Effector memory CD4-positive, alpha-beta T cell (primary cell): ENCODE measurements around the gene OSM.

Source experiments
- DNase-seq, 3 donors: peaks; one replicate each; pipeline ENCODE4 v3.0.0-alpha.2; 2020
- H3K27ac ChIP-seq: 2 replicates; pipeline ENCODE4 v1.7.0; 2013; ENCODE audit warnings: mild to moderate bottlenecking, low read length, moderate library complexity; ENCODE audit not compliant: insufficient read depth, poor library complexity, severe bottlenecking
- H3K27me3 ChIP-seq: replicated peaks from 2 replicates; pipeline ENCODE4 v1.7.0; 2013; ENCODE audit warnings: mild to moderate bottlenecking, low read length; ENCODE audit not compliant: insufficient read depth, control insufficient read depth, poor library complexity, severe bottlenecking
- H3K36me3 ChIP-seq: 2 replicates; pipeline ENCODE4 v1.7.0; 2013; ENCODE audit warnings: mild to moderate bottlenecking, low read length, moderate library complexity; ENCODE audit not compliant: control insufficient read depth, insufficient read depth
- H3K4me1 ChIP-seq: 2 replicates; pipeline ENCODE4 v1.7.0; 2013; ENCODE audit warnings: low read length, mild to moderate bottlenecking; ENCODE audit not compliant: control insufficient read depth, insufficient read depth, poor library complexity, severe bottlenecking
- H3K4me3 ChIP-seq: 2 replicates; pipeline ENCODE4 v1.7.0; 2013; ENCODE audit warnings: low read length, low read depth, mild to moderate bottlenecking; ENCODE audit not compliant: insufficient read depth, poor library complexity, severe bottlenecking
- H3K9me3 ChIP-seq: 2 replicates; pipeline ENCODE4 v1.7.0; 2013; ENCODE audit warnings: mild to moderate bottlenecking, low read length, moderate library complexity; ENCODE audit not compliant: control insufficient read depth

The OSM gene

GRCh38 chr22:30291058-30291892 lies 24.6 kb upstream of the OSM start:
- H3K36me3 ChIP-seq = peaks cover 44% of the 10 kb centered on the region
- H3K9me3 ChIP-seq = no peaks in the 10 kb centered on the region
- H3K27me3 ChIP-seq = no peaks in the 10 kb centered on the region
- H3K4me1 ChIP-seq = peaks cover 32% of the 10 kb centered on the region
- DNase-seq = no peak
- H3K4me3 ChIP-seq = no peak overlapping the region
- peak overlapping the region; percentile 44 for H3K27ac ChIP-seq

DNA sequence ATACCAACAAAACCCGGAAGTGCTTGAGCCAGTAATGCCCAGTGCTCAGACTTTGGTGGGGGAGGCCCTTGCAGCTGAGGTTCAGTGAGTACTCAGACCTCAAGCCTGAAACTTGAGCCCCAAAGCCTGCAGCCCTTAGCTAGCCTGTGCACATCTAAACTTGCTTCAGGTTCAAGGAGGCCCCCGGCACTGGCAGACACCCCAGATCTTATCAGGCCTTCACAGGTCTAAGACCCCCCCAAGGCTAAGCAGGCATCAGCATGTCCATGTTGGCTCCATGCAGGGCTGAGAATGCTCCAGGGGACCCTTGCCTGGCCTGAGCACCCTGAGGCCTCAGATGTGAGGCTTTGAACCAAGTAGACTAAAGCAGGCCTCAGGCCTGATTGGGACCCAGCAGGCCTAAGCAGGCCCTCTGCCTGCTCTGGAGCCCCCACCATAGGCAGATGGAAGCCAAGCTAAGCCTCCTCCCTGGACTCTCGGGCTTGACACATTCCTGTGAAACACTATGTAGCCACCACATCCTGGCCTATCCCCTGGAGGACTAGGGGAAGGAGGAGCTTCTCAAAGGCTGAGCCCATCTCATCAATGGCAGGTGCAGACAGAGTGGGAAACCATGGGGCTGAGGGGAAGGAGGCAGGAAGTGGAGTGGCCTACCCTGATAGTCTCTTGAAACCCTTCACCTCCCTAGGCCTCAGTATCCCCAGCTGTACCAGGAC lies 23.8 kb upstream of the OSM start:
- no peaks in the 10 kb centered on the region for H3K9me3 ChIP-seq
- peaks cover 24% of the 10 kb centered on the region for H3K4me1 ChIP-seq
- H3K27me3 ChIP-seq = no peaks in the 10 kb centered on the region
- H3K36me3 ChIP-seq = peaks cover 39% of the 10 kb centered on the region
- DNase-seq = no peak
- peak overlapping the region; percentile 44 for H3K27ac ChIP-seq
- peak overlapping the region; percentile 67 for H3K4me3 ChIP-seq

DNA sequence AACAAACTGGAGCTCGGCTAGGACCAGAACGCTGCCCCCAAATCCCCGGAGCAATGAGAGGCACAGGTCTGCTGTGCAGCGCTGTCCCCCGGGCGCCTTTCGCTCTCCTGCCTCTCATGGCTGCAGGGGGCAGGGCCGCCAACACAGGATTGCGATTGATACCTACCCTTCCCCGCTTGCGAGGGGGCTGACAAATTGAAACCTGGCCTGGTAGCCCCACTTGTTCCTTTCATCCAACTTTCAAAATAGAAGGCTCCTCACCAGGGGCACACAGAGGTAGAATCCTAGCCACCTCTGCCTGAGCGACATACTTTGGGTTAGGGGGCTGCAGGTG lies 23.3 kb upstream of the OSM start:
- no peak for DNase-seq
- no peaks in the 10 kb centered on the region for H3K9me3 ChIP-seq
- peaks cover 23% of the 10 kb centered on the region for H3K4me1 ChIP-seq
- H3K36me3 ChIP-seq = peaks cover 33% of the 10 kb centered on the region
- H3K27ac ChIP-seq = peak overlapping the region; percentile 44
- peak overlapping the region; percentile 67 for H3K4me3 ChIP-seq
- no peaks in the 10 kb centered on the region for H3K27me3 ChIP-seq

DNA sequence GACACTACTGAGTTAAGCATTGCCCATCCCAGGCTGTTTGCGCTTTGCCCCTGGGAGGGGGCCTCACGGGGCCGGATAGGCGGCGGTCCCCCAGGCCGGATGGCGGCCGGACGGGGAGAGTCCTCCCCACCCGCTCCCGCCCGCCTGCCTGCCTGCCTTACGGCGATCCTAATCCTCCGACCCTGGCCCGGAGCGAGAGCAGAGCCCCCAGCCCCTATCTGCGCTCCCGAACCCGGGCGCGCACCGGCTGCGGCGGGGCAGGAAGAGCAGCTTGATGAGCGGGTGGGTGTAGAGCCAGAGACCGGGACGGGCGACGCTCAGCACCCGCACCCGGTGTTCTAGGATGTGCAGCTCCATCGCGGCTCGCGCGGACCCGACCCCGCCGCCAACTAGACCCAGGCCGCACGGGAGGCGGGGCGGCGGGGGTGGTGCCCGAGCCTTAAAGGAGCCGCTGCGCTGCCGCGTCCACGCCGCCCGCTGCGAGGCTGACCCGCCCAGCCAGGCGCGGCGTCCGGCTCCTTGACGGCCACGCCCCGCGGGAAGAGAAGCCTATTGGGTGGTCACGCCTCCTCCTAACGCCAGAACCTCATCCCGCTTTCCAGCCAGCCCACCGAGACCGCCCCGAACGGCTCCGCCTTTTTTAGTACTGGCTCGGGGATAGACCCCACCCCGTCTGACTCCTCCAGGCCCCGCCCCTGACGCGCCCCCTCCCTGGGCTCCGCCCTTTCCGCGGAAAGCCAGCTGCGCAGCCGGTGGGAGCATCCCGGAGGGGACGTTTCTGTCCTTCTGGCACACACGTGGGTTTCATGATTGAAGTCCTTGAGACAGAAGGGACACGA lies 22.7 kb upstream of the OSM start, which contains the start of gene CASTOR1:
CASTOR1 (minus strand) TSS at position 365 of the 839 bp plus-strand sequence; CDS start at position 357, 8 bp downstream.
- peaks cover 27% of the 10 kb centered on the region for H3K36me3 ChIP-seq

DNA sequence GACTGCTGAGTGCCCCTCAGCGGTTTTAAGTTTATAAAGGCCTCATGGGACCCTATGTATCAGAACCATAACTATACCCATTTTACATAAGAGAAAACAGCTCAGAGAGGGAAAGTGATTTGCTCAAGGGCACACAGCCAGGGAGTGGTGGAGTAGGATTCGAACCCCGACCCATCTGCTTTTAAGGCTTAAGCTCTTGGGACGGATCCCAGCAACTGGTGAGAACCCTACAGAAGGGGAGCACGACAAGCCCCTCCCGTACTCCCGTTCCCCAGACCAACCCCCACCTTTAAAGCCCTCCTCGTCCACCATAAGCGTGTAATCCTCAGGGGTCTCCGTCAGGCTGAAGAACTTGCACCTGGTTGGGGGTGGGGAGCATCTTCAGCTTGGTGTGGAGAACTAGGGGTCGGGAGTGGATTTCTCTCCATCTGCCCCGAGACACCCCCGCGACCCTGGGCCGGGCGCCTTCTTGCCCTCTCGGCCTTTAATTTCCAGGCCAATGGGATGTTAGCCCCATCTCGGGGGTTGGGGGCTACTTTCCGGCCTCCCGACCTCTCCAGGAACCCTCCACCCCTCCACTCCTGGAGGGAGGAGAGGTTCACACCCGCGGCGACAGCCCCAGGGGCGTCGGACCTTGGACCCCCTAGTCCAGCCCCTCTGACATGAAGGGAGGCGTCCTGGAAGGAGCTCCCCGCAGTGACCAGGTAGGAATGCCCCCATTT lies 21.9 kb upstream of the OSM start:
- Histone ChIP-seq H3K4me3 (peak overlapping the region; percentile 67), H3K27me3 (no peaks in the 10 kb centered on the region), H3K9me3 (no peaks in the 10 kb centered on the region), H3K36me3 (peaks cover 19% of the 10 kb centered on the region), H3K27ac (peak overlapping the region; percentile 66), H3K4me1 (peaks cover 23% of the 10 kb centered on the region)
- no peak for DNase-seq

More for the DNA sequence above, 22.7 kb upstream of the OSM start, which contains the start of gene CASTOR1:
- Histone ChIP-seq H3K27me3 (no peaks in the 10 kb centered on the region), H3K4me1 (peaks cover 23% of the 10 kb centered on the region), H3K27ac (peak within 1 kb of the TSS; percentile 66), H3K9me3 (no peaks in the 10 kb centered on the region), H3K4me3 (peak within 1 kb of the TSS; percentile 67)
- DNase-seq = peak; percentile 82 to 88 (median 86)

DNA sequence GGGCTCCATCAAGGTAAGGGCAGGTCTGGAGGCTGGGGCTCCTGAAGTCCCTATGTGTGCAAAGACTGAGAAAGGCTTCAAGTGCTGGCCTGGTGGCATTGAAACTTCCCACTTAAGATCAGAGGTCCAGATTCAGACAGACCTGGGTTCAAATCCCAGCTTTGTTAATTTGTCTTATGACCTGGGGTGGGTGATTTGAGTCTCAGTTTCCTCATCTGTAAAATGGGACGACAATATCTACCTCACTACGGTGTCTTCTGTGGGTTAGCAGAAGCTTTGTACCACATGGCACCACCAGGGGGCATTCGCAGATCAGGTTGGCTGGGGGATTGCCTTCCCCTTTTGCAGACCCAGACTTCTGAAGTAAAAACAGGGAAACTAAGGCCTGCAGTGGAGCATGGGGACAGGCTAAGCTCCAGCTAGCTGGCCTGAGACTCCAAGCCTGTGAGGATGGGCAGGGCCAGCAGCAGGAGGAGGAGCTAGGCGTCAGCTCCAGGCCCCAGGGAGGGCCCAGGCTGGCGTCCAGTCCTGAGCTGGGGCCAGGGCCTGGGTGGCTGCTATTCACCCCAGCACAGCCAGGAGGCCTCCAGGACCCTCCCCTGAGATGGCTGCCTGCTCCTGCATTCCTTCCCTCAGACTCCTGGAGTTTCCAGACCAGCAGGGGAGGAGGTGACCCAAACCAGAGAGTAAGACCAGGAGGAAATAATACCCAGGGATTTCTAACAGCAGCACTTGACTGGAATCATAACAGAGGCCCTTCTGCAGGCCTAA lies 21.2 kb upstream of the OSM start:
- peak; percentile 69 to 78 (median 74) for DNase-seq
- peaks cover 12% of the 10 kb centered on the region for H3K36me3 ChIP-seq
- peaks cover 28% of the 10 kb centered on the region for H3K4me1 ChIP-seq
- H3K27ac ChIP-seq = peak overlapping the region; percentile 44
- H3K4me3 ChIP-seq = no peak overlapping the region
- H3K27me3 ChIP-seq = no peaks in the 10 kb centered on the region
- H3K9me3 ChIP-seq = no peaks in the 10 kb centered on the region

GRCh38 chr22:30286813-30287647 lies 20.4 kb upstream of the OSM start:
- no peaks in the 10 kb centered on the region for H3K27me3 ChIP-seq
- peaks cover 34% of the 10 kb centered on the region for H3K4me1 ChIP-seq
- H3K27ac ChIP-seq = no peak overlapping the region
- no peaks in the 10 kb centered on the region for H3K9me3 ChIP-seq
- H3K4me3 ChIP-seq = no peak overlapping the region
- H3K36me3 ChIP-seq = peaks cover 4% of the 10 kb centered on the region
- peak; percentile 67 to 82 (median 77) for DNase-seq

GRCh38 chr22:30286331-30286730 lies 19.7 kb upstream of the OSM start:
- H3K4me3 ChIP-seq = no peak overlapping the region
- H3K27ac ChIP-seq = no peak overlapping the region
- H3K9me3 ChIP-seq = no peaks in the 10 kb centered on the region
- no peaks in the 10 kb centered on the region for H3K27me3 ChIP-seq
- no peak for DNase-seq
- H3K36me3 ChIP-seq = no peaks in the 10 kb centered on the region
- H3K4me1 ChIP-seq = peaks cover 34% of the 10 kb centered on the region
